Osteoblast (primary cell): ENCODE measurements around the gene CBX6. TPM values are rescaled to one million over a fixed set of nuclear protein-coding genes. Genes with fewer than 3 reads are reported as not detected.
A peak's percentile ranks its signal among the peaks of the same experiment; 100 is the strongest.

Experiments
- DNase-seq: peaks from one replicate; pipeline ENCODE4 v3.0.0; 2011; ENCODE audit warnings: low spot score, mixed read lengths; ENCODE audit not compliant: insufficient read length; ENCODE audit errors: missing footprints
- H2AFZ ChIP-seq: 2 replicates; pipeline ENCODE4 v1.6.0; 2011; ENCODE audit warnings: mild to moderate bottlenecking, low read length
- H3K27ac ChIP-seq: 2 replicates; pipeline ENCODE4 v1.5.1; 2011; ENCODE audit warnings: mild to moderate bottlenecking, low read depth, low read length, moderate library complexity
- H3K27me3 ChIP-seq: 2 replicates; pipeline ENCODE4 v1.6.0; 2012; ENCODE audit warnings: mild to moderate bottlenecking, control low read depth, inconsistent platforms, low read length, moderate library complexity; ENCODE audit not compliant: insufficient read depth
- H3K36me3 ChIP-seq: 2 replicates; pipeline ENCODE4 v1.5.1; 2011; ENCODE audit warnings: mild to moderate bottlenecking, low read length, control low read depth, moderate library complexity; ENCODE audit not compliant: insufficient read depth
- H3K4me1 ChIP-seq: 2 replicates; pipeline ENCODE4 v1.5.1; 2011; ENCODE audit warnings: mild to moderate bottlenecking, low read length, control low read depth, moderate library complexity; ENCODE audit not compliant: insufficient read depth
- H3K4me2 ChIP-seq: 2 replicates; pipeline ENCODE4 v1.6.0; 2011; ENCODE audit warnings: mild to moderate bottlenecking, low read length; ENCODE audit not compliant: insufficient read depth
- H3K4me3 ChIP-seq: fragments of 200-600 bp; sonication (generic); 3 replicates; pipeline ENCODE4 v1.5.1; 2012; ENCODE audit warnings: mild to moderate bottlenecking, low read length, inconsistent platforms; ENCODE audit not compliant: insufficient read depth
- H3K79me2 ChIP-seq: 2 replicates; pipeline ENCODE4 v1.6.0; 2012; ENCODE audit warnings: mild to moderate bottlenecking, low read length, control low read depth, inconsistent platforms; ENCODE audit not compliant: insufficient read depth
- H3K9me3 ChIP-seq: 2 replicates; pipeline ENCODE4 v1.5.1; 2011; ENCODE audit warnings: low read depth, low read length, control low read depth
- H4K20me1 ChIP-seq: 2 replicates; pipeline ENCODE4 v1.6.0; 2012; ENCODE audit warnings: mild to moderate bottlenecking, low read length, control low read depth; ENCODE audit not compliant: insufficient read depth
- total RNA-seq: library from RNA; depleted of rRNA; stranded (reverse); fragments of >200 nt; gene quantifications from 2 replicates; pipeline ENCODE4 v1.2.3, GENCODE V29; 2012
- TF ChIP-seq, protein P1 (sequence below): IDR thresholded peaks from 2 replicates; pipeline ENCODE4 v1.5.1; 2011; ENCODE audit warnings: mild to moderate bottlenecking, low read depth, low read length, moderate library complexity; ENCODE audit errors: extremely low read depth

CBX6 gene
- total RNA-seq, 1 donor, result 58.6 TPM

DNA sequence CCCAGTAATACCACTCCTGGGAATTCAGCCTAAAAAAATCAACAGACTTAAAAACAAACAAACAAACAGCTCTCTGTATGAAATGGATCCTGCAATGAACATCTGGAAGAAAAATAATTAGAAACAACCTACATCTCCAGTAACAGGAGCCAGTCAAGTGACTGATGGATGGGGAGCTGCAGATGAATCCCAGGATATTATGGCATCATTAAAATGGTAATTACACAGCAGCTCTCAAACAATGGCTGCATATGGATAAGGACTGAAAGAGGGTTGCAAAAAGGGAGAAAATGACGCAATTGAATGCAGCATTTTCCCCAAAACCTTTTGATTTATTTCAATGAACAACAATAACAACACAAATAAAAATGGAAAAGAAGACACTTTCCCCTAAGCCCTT, 32.3 kb downstream of the CBX6 start:
- H2AFZ ChIP-seq, result no peak overlapping the region
- TF ChIP-seq, protein P1, sequence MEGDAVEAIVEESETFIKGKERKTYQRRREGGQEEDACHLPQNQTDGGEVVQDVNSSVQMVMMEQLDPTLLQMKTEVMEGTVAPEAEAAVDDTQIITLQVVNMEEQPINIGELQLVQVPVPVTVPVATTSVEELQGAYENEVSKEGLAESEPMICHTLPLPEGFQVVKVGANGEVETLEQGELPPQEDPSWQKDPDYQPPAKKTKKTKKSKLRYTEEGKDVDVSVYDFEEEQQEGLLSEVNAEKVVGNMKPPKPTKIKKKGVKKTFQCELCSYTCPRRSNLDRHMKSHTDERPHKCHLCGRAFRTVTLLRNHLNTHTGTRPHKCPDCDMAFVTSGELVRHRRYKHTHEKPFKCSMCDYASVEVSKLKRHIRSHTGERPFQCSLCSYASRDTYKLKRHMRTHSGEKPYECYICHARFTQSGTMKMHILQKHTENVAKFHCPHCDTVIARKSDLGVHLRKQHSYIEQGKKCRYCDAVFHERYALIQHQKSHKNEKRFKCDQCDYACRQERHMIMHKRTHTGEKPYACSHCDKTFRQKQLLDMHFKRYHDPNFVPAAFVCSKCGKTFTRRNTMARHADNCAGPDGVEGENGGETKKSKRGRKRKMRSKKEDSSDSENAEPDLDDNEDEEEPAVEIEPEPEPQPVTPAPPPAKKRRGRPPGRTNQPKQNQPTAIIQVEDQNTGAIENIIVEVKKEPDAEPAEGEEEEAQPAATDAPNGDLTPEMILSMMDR, result no peak
- no peak overlapping the region for H3K4me3 ChIP-seq
- peak; percentile 30 for DNase-seq
- H3K36me3 ChIP-seq, result no peaks in the 10 kb centered on the region
- no peaks in the 10 kb centered on the region for H4K20me1 ChIP-seq
- H3K27ac ChIP-seq, result no peak overlapping the region
- no peaks in the 10 kb centered on the region for H3K79me2 ChIP-seq
- peaks cover 13% of the 10 kb centered on the region for H3K4me1 ChIP-seq
- H3K4me2 ChIP-seq, result no peak overlapping the region
- no peaks in the 10 kb centered on the region for H3K9me3 ChIP-seq
- H3K27me3 ChIP-seq, result peaks cover 36% of the 10 kb centered on the region

DNA sequence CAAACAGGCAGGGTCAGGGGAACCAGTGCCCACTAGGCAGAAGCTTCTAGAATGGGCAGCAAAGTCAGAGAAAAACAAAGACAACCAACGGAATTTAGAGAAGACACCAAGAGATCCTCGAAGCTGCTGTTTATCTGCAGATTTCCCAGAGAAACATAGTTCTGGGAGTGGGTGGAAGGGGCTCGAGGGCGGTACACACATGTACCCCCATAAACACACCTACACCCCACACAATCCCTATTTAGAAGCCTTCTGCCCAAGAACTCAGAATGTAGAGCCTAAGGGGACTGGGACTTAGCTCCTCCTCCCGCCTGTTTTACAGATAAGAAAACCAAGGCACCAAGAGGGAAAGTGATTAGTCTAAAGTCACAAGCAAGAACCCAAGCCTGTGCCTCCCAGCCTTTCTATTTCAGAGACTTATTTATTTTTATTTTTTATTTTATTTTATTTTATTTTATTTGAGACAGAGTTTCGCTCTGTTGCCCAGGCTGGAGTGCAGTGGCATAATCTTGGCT, 34.5 kb downstream of the CBX6 start:
- Histone ChIP-seq H3K4me3 (no peak overlapping the region), H3K27ac (no peak overlapping the region), H2AFZ (no peak overlapping the region), H3K9me3 (no peaks in the 10 kb centered on the region), H3K36me3 (no peaks in the 10 kb centered on the region), H3K4me2 (no peak overlapping the region), H3K79me2 (no peaks in the 10 kb centered on the region), H3K4me1 (peaks cover 13% of the 10 kb centered on the region), H4K20me1 (no peaks in the 10 kb centered on the region), H3K27me3 (peaks cover 23% of the 10 kb centered on the region)
- TF ChIP-seq, protein P1, result no peak
- DNase-seq, result peak; percentile 43

DNA sequence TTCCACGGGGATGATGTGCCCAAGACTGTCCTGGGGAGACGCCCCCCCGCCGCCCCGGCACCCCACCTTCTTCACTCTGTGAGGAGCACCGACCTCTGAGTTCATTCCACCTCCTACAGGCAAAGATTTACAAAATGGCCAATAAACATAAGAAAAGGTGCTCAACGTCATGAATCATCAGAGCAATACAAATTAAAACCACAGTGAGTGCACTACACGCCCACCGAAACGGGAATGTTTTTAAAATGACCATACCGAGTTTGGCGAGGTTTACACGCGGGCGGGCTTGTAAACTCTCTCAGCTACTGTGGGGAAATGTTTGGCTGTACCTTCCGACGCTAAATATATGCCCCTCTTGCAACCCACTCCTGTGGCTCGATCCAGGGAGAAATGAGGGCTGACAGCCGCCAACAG, 36.1 kb downstream of the CBX6 start:
- H3K4me2 ChIP-seq, result peak overlapping the region; percentile 34

DNA sequence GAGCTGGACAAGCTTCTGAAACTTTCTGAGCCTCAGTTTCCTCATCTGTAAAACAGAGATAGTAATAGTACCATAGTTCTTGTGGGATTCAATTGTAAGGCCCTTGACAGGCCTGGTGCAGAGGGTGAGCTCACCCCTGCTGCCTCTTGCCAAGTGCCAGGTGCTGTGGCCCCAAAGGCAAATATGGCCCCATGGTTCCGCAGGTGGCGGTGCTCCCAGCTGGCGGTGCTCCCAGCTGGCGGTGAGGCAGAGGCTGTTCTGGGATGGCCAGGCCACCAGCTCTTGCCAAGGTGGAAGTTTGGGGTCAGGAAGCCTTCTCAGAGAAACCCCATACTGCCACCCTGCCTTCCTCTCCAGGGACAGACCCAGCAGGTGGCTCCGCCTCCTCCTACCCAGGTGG, 37.0 kb downstream of the CBX6 start:
- H3K27ac ChIP-seq, result no peak overlapping the region
- TF ChIP-seq, protein P1, result no peak
- no peaks in the 10 kb centered on the region for H3K9me3 ChIP-seq
- H3K79me2 ChIP-seq, result no peaks in the 10 kb centered on the region
- DNase-seq, result peak; percentile 85
- H4K20me1 ChIP-seq, result no peaks in the 10 kb centered on the region
- H3K4me2 ChIP-seq, result no peak overlapping the region
- no peaks in the 10 kb centered on the region for H3K36me3 ChIP-seq
- no peak overlapping the region for H2AFZ ChIP-seq
- H3K4me1 ChIP-seq, result peaks cover 13% of the 10 kb centered on the region
- peaks cover 6% of the 10 kb centered on the region for H3K27me3 ChIP-seq
- H3K4me3 ChIP-seq, result no peak overlapping the region

More for the DNA sequence above, 36.1 kb downstream of the CBX6 start:
- peaks cover 11% of the 10 kb centered on the region for H3K27me3 ChIP-seq
- H3K27ac ChIP-seq, result no peak overlapping the region
- H3K4me1 ChIP-seq, result peaks cover 13% of the 10 kb centered on the region
- peak; percentile 94 for DNase-seq
- H3K9me3 ChIP-seq, result no peaks in the 10 kb centered on the region
- H4K20me1 ChIP-seq, result no peaks in the 10 kb centered on the region
- TF ChIP-seq, protein P1, result no peak
- H2AFZ ChIP-seq, result no peak overlapping the region
- H3K79me2 ChIP-seq, result no peaks in the 10 kb centered on the region
- H3K36me3 ChIP-seq, result no peaks in the 10 kb centered on the region
- peak overlapping the region; percentile 19 for H3K4me3 ChIP-seq
